ENCODE data around the gene SLC25A6. TPM values are rescaled to one million over a fixed set of nuclear protein-coding genes. Genes with fewer than 3 reads are reported as not detected.

SLC25A6 gene
- total RNA-seq, 1 experiment from 2014 or later: 553 TPM

GRCh38 chrX:1389181-1389992, 2.5 kb downstream of the SLC25A6 start:
- no peaks in the 10 kb centered on the region for H4K20me1 ChIP-seq (ENCODE audit: control insufficient read depth, insufficient read depth, insufficient read length)
- H3K4me1 ChIP-seq (ENCODE audit: insufficient read depth, low read length): no peaks in the 10 kb centered on the region
- H3K27me3 ChIP-seq (ENCODE audit: insufficient read depth, low read length): no peaks in the 10 kb centered on the region
- peak overlapping the region; percentile 92 to 95 for H3K4me3 Mint-ChIP-seq
- peaks cover 9 to 41% of the 10 kb centered on the region in 2 experiments for H3K4me1 Mint-ChIP-seq
- no peak overlapping the region for H3K4me2 ChIP-seq (ENCODE audit: insufficient read depth, insufficient read length, low read length)
- H2AK5ac ChIP-seq (ENCODE audit: insufficient read length, low read length): no peak overlapping the region
- no peak for DNase-seq
- H3K36me3 Mint-ChIP-seq (ENCODE audit: insufficient read depth in 1 of 3, low read depth in 3 of 3): peaks cover 60 to 70% (median 68%) of the 10 kb centered on the region in 3 experiments
- no peak overlapping the region for H3K27ac ChIP-seq (ENCODE audit: insufficient read length, low read depth, low read length)
- H2AFZ ChIP-seq (ENCODE audit: low read length): no peak overlapping the region
- no peak overlapping the region for H2BK12ac ChIP-seq (ENCODE audit: insufficient read length, low read depth, low read length)
- no peak overlapping the region for H4K91ac ChIP-seq (ENCODE audit: insufficient read length, low read depth, low read length)
- no peaks in the 10 kb centered on the region for H3K9me3 ChIP-seq (ENCODE audit: control insufficient read depth, low read depth, low read length)
- H3K79me1 ChIP-seq (ENCODE audit: insufficient read depth, low read depth, low read length, poor library complexity, severe bottlenecking): peaks cover 15% of the 10 kb centered on the region
- H2BK15ac ChIP-seq (ENCODE audit: low read depth, low read length): no peak overlapping the region
- H3K27ac Mint-ChIP-seq: peak overlapping the region in 1 of 3 experiments; percentile 49; a peak in 2 of 7 replicates
- peaks cover 3 to 4% of the 10 kb centered on the region in 2 experiments; a peak in 3 of 5 replicates for H3K9me3 Mint-ChIP-seq
- no peak for TF ChIP-seq CTCF (conservative IDR thresholded peaks at IDR 0.05)
- H4K8ac ChIP-seq (replicated peaks; ENCODE audit: insufficient read length, low read depth, low read length): no peak overlapping the region
- H3T11ph ChIP-seq (ENCODE audit: low read length): no peak overlapping the region
- H4K5ac ChIP-seq (ENCODE audit: insufficient read length, low read depth, low read length): no peak overlapping the region
- H3K14ac ChIP-seq (ENCODE audit: insufficient read depth, low read length): no peak overlapping the region
- no peak overlapping the region for H3K4ac ChIP-seq (ENCODE audit: low read depth, low read length)
- WGBS (ENCODE audit: extremely low coverage, insufficient read length, low lambda C conversion rate): no CpG with 5 or more reads among the region's 51 CpGs
- no peak overlapping the region for H3K9ac ChIP-seq (ENCODE audit: extremely low read depth, insufficient read length, low read length)
- H2BK120ac ChIP-seq (ENCODE audit: low read depth, low read length, poor library complexity, severe bottlenecking): no peak overlapping the region
- H2BK20ac ChIP-seq (ENCODE audit: low read depth, low read length, poor library complexity, severe bottlenecking): no peak overlapping the region
- H3K23me2 ChIP-seq (ENCODE audit: insufficient read length, low read depth, low read length, poor library complexity, severe bottlenecking): peaks cover 8% of the 10 kb centered on the region
- no peak overlapping the region for H2BK5ac ChIP-seq (ENCODE audit: insufficient read length, low read length)
- no peak overlapping the region for H3K56ac ChIP-seq (ENCODE audit: insufficient read length, low read depth, low read length)
- H3K18ac ChIP-seq (ENCODE audit: insufficient read length, low read depth, low read length): no peak overlapping the region
- H3K27me3 Mint-ChIP-seq (ENCODE audit: low read depth): no peaks in the 10 kb centered on the region; the same call in none of the 2 replicates
- H3K23ac ChIP-seq (ENCODE audit: insufficient read length, low read depth, low read length): no peak overlapping the region
- H3K79me2 ChIP-seq (ENCODE audit: insufficient read depth, low read length): peaks cover 30% of the 10 kb centered on the region; the same call in 1 of the 2 replicates

Measured in H9 (cell line).